WTC11 (cell line): ENCODE results near the gene FRMD5.

Source experiments
- CREB1 ChIP-seq: sonication (generic); formaldehyde crosslinking; IDR thresholded peaks from 2 replicates; pipeline ENCODE4 v1.8.0; 2023; ENCODE audit warnings: mild to moderate bottlenecking, missing genetic modification reagents
- CTCF ChIP-seq: fragments of 200-600 bp; IDR thresholded peaks from 2 replicates; pipeline ENCODE4 v1.8.0; 2022; ENCODE audit warnings: antibody characterized with exemption
- E2F1 ChIP-seq: sonication (generic); formaldehyde crosslinking; IDR thresholded peaks from 2 replicates; pipeline ENCODE4 v1.8.0; 2022; ENCODE audit warnings: mild to moderate bottlenecking, missing genetic modification reagents
- EMX1 ChIP-seq: fragments of 250-450 bp; sonication (Bioruptor Pico); IDR thresholded peaks from 2 replicates; pipeline ENCODE4 v1.8.0; 2021; ENCODE audit warnings: mild to moderate bottlenecking
- GABPB1 ChIP-seq: sonication (generic); formaldehyde crosslinking; IDR thresholded peaks from 2 replicates; pipeline ENCODE4 v1.8.1; 2023; ENCODE audit warnings: mild to moderate bottlenecking, missing genetic modification reagents
- MYBL2 ChIP-seq: sonication (generic); formaldehyde crosslinking; IDR thresholded peaks from 2 replicates; pipeline ENCODE4 v1.8.1; 2023; ENCODE audit warnings: mild to moderate bottlenecking, moderate library complexity, missing genetic modification reagents
- PRRX2 ChIP-seq: fragments of 250-450 bp; sonication (Bioruptor Pico); IDR thresholded peaks from 2 replicates; pipeline ENCODE4 v1.8.0; 2021; ENCODE audit warnings: mild to moderate bottlenecking
- SMAD3 ChIP-seq: sonication (generic); formaldehyde crosslinking; IDR thresholded peaks from 2 replicates; pipeline ENCODE4 v1.8.0; 2022; ENCODE audit warnings: missing genetic modification reagents, mild to moderate bottlenecking, borderline replicate concordance
- SOX15 ChIP-seq: fragments of 250-450 bp; sonication (Bioruptor Pico); IDR thresholded peaks from 2 replicates; pipeline ENCODE4 v1.9.0; 2021; ENCODE audit warnings: mild to moderate bottlenecking
- SP1 ChIP-seq: sonication (generic); formaldehyde crosslinking; conservative IDR thresholded peaks from 2 replicates; pipeline ENCODE4 v1.8.1; 2022; ENCODE audit warnings: missing genetic modification reagents
- USF2 ChIP-seq: sonication (generic); formaldehyde crosslinking; IDR thresholded peaks from 2 replicates; pipeline ENCODE4 v1.8.1; 2023; ENCODE audit warnings: mild to moderate bottlenecking, missing genetic modification reagents, moderate library complexity
- TF ChIP-seq, protein P1 (sequence below): sonication (generic); formaldehyde crosslinking; IDR thresholded peaks from 2 replicates; pipeline ENCODE4 v1.8.1; 2022; ENCODE audit warnings: low read depth, missing genetic modification reagents, borderline replicate concordance
- TF ChIP-seq, protein P2 (sequence below): sonication (generic); formaldehyde crosslinking; IDR thresholded peaks from 2 replicates; pipeline ENCODE4 v1.8.0; 2022; ENCODE audit warnings: mild to moderate bottlenecking, missing genetic modification reagents
- TF ChIP-seq, protein P3 (sequence below): fragments of 250-450 bp; sonication (Bioruptor Pico); IDR thresholded peaks from 2 replicates; pipeline ENCODE4 v1.9.0; 2021; ENCODE audit warnings: mild to moderate bottlenecking, borderline replicate concordance

- no peak for TF ChIP-seq CTCF
- TF ChIP-seq, protein P1, sequence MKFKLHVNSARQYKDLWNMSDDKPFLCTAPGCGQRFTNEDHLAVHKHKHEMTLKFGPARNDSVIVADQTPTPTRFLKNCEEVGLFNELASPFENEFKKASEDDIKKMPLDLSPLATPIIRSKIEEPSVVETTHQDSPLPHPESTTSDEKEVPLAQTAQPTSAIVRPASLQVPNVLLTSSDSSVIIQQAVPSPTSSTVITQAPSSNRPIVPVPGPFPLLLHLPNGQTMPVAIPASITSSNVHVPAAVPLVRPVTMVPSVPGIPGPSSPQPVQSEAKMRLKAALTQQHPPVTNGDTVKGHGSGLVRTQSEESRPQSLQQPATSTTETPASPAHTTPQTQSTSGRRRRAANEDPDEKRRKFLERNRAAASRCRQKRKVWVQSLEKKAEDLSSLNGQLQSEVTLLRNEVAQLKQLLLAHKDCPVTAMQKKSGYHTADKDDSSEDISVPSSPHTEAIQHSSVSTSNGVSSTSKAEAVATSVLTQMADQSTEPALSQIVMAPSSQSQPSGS (CRISPR knock-in tag): no peak
- no peak for TF ChIP-seq PRRX2 (CRISPR knock-in tag)
- TF ChIP-seq USF2 (CRISPR knock-in tag): no peak
- no peak for TF ChIP-seq GABPB1 (CRISPR knock-in tag)
- TF ChIP-seq SMAD3 (CRISPR knock-in tag): no peak
- TF ChIP-seq, protein P2, sequence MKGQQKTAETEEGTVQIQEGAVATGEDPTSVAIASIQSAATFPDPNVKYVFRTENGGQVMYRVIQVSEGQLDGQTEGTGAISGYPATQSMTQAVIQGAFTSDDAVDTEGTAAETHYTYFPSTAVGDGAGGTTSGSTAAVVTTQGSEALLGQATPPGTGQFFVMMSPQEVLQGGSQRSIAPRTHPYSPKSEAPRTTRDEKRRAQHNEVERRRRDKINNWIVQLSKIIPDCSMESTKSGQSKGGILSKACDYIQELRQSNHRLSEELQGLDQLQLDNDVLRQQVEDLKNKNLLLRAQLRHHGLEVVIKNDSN (CRISPR knock-in tag): no peak
- no peak for TF ChIP-seq MYBL2 (CRISPR knock-in tag)
- TF ChIP-seq, protein P3, sequence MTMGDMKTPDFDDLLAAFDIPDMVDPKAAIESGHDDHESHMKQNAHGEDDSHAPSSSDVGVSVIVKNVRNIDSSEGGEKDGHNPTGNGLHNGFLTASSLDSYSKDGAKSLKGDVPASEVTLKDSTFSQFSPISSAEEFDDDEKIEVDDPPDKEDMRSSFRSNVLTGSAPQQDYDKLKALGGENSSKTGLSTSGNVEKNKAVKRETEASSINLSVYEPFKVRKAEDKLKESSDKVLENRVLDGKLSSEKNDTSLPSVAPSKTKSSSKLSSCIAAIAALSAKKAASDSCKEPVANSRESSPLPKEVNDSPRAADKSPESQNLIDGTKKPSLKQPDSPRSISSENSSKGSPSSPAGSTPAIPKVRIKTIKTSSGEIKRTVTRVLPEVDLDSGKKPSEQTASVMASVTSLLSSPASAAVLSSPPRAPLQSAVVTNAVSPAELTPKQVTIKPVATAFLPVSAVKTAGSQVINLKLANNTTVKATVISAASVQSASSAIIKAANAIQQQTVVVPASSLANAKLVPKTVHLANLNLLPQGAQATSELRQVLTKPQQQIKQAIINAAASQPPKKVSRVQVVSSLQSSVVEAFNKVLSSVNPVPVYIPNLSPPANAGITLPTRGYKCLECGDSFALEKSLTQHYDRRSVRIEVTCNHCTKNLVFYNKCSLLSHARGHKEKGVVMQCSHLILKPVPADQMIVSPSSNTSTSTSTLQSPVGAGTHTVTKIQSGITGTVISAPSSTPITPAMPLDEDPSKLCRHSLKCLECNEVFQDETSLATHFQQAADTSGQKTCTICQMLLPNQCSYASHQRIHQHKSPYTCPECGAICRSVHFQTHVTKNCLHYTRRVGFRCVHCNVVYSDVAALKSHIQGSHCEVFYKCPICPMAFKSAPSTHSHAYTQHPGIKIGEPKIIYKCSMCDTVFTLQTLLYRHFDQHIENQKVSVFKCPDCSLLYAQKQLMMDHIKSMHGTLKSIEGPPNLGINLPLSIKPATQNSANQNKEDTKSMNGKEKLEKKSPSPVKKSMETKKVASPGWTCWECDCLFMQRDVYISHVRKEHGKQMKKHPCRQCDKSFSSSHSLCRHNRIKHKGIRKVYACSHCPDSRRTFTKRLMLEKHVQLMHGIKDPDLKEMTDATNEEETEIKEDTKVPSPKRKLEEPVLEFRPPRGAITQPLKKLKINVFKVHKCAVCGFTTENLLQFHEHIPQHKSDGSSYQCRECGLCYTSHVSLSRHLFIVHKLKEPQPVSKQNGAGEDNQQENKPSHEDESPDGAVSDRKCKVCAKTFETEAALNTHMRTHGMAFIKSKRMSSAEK (CRISPR knock-in tag): no peak
- TF ChIP-seq EMX1 (CRISPR knock-in tag): no peak
- TF ChIP-seq SOX15 (CRISPR knock-in tag): no peak
- no peak for TF ChIP-seq CREB1
- no peak for TF ChIP-seq SP1 (CRISPR knock-in tag)
- TF ChIP-seq E2F1 (CRISPR knock-in tag): no peak
These were observed 228.4 kb downstream of the FRMD5 start for GRCh38 chr15:43966646-43967045.
